Brain microvascular endothelial cell (primary cell): ENCODE measurements around the gene DHCR24.

ENCODE experiments used
- DNase-seq: peaks from one replicate; pipeline ENCODE4 v3.0.0-alpha.2; 2020
- H3K27ac ChIP-seq: fragments of 250-450 bp; sonication (Bioruptor Pico); 2 replicates; pipeline ENCODE4 v1.5.1; 2020; ENCODE audit warnings: mild to moderate bottlenecking, moderate library complexity
- H3K27me3 ChIP-seq: fragments of 250-450 bp; sonication (Bioruptor Pico); replicated peaks from 2 replicates; pipeline ENCODE4 v1.5.1; 2020; ENCODE audit warnings: mild to moderate bottlenecking
- H3K36me3 ChIP-seq: fragments of 250-450 bp; sonication (Bioruptor Pico); replicated peaks from 2 replicates; pipeline ENCODE4 v1.5.1; 2020; ENCODE audit warnings: mild to moderate bottlenecking
- H3K4me3 ChIP-seq: 2 replicates; pipeline ENCODE4 v1.5.1; 2011; ENCODE audit warnings: low read depth, mild to moderate bottlenecking, control low read depth, low read length, moderate library complexity
- in situ Hi-C: cut with HindIII; loops from 2 replicates; pipeline ENCODE4 v1.10.0; 2017; ENCODE audit warnings: low sequenced_read_pairs, low pct_ligation_motif_present
- TF ChIP-seq, protein P1 (sequence below): IDR thresholded peaks from 2 replicates; pipeline ENCODE4 v1.5.1; 2011; ENCODE audit warnings: low read depth, mild to moderate bottlenecking, moderate library complexity, low read length, control low read depth, inconsistent platforms; ENCODE audit errors: missing control alignments

DHCR24 gene

DNA sequence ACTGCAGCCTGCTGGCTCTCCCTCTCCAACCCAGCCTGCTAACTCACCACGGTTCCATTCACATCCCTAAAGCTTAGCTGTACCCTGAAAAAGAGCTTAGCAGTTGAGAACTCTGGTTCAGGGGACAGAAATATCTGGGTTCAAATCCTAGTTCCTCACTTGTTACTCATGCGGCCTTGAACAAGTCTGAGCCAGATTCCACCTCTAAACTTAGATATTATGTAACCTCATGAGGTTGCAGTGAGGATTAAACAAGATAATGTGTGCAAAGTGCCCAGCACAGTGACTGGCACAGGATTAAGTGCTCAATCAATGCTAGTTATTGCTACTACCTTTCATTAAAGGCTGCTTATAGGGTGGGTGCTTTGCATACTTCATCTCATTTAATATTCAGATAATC is 41.3 kb upstream of the DHCR24 start:
- Histone ChIP-seq H3K4me3 (no peak overlapping the region), H3K27ac (no peak overlapping the region), H3K36me3 (no peaks in the 10 kb centered on the region), H3K27me3 (no peaks in the 10 kb centered on the region)
- no peak for DNase-seq
- in situ Hi-C loops = no loop called here
- TF ChIP-seq, protein P1, sequence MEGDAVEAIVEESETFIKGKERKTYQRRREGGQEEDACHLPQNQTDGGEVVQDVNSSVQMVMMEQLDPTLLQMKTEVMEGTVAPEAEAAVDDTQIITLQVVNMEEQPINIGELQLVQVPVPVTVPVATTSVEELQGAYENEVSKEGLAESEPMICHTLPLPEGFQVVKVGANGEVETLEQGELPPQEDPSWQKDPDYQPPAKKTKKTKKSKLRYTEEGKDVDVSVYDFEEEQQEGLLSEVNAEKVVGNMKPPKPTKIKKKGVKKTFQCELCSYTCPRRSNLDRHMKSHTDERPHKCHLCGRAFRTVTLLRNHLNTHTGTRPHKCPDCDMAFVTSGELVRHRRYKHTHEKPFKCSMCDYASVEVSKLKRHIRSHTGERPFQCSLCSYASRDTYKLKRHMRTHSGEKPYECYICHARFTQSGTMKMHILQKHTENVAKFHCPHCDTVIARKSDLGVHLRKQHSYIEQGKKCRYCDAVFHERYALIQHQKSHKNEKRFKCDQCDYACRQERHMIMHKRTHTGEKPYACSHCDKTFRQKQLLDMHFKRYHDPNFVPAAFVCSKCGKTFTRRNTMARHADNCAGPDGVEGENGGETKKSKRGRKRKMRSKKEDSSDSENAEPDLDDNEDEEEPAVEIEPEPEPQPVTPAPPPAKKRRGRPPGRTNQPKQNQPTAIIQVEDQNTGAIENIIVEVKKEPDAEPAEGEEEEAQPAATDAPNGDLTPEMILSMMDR = no peak

DNA sequence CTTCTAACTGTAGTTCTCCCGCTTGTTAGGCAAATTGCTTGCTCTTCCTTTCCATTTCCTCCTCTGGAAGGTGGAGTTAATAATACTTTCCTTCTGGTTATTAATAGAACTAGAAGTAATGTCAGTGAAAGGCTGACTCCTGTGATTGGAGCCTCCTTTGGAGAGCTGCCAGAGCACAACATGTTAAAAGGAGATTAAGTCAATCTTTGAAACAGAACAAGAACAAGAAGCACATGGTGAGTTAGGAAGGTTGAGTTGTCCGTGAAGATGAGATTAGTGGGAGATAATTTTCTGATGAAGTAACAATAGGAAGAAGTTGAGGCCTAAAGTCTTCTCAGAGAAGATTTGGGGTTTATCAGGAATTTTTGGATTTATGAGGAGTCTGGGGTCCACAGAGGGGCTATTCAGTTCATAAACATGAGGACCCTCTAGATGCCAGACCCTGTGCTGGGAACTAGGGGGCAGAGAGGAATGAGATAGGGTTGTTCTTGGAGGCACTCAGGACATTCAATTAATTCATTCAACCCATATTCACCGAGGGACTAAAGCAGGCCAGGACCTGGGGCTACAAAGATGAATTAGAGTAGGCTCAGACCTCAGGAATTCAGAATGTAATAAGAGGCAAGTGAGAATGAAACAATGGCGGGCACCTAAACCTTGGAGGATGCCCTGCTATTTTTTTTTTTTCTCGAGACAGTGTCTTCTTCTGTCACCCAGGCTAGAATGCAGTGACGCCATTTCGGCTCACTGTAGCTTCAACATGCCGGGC is 40.7 kb upstream of the DHCR24 start:
- Histone ChIP-seq H3K4me3 (no peak overlapping the region), H3K27me3 (no peaks in the 10 kb centered on the region), H3K36me3 (no peaks in the 10 kb centered on the region), H3K27ac (no peak overlapping the region)
- in situ Hi-C loops = no loop called here
- DNase-seq = peak; percentile 68
- TF ChIP-seq, protein P1 = no peak

DNA sequence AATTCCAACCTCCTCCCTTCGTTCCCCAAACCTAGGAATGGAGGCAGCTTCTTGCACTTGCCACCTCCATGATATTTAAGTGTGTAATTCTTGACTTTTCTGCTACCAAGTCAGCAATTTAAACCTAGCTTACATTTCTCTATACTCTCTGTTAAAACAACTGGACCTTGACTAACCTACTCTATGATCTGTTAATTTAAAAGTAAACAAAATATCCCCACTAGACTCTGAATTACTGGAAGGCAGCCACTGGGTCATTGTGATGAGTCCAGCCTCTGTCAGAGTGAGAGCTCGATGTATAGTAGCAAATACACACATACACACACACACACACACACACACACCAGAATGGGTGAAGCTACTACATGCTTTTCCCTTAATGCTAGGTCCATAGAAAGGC is 40.0 kb upstream of the DHCR24 start:
- in situ Hi-C loops = no loop called here
- Histone ChIP-seq H3K27ac (no peak overlapping the region), H3K4me3 (no peak overlapping the region), H3K27me3 (no peaks in the 10 kb centered on the region), H3K36me3 (no peaks in the 10 kb centered on the region)
- TF ChIP-seq, protein P1 = no peak
- DNase-seq = no peak

DNA sequence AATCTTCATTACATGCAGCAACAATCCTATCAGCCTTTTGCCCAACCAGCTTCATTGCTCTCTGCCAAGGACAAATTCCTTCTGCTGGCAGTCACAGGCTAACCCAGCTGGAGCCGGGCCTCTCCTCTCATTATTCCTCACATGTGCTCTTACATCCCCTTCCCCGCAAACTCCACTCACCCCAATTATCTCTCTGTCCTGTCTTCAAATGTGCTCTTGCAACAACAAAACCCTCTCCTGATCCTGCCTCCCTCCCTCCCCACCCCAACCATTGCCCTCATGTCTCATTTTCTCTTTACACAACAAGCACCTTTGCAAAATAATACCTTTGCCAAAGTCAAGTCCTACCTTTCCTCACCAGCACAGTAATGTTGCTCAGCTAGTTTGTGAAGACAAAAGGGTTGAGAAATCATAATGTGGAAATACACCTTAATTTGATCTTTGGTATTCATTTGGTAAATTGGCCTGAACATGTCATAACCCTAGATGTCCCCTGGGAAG is 36.0 kb upstream of the DHCR24 start:
- Histone ChIP-seq H3K36me3 (no peaks in the 10 kb centered on the region), H3K27me3 (no peaks in the 10 kb centered on the region), H3K27ac (no peak overlapping the region), H3K4me3 (no peak overlapping the region)
- in situ Hi-C loops = no loop called here
- DNase-seq = no peak
- TF ChIP-seq, protein P1 = no peak

DNA sequence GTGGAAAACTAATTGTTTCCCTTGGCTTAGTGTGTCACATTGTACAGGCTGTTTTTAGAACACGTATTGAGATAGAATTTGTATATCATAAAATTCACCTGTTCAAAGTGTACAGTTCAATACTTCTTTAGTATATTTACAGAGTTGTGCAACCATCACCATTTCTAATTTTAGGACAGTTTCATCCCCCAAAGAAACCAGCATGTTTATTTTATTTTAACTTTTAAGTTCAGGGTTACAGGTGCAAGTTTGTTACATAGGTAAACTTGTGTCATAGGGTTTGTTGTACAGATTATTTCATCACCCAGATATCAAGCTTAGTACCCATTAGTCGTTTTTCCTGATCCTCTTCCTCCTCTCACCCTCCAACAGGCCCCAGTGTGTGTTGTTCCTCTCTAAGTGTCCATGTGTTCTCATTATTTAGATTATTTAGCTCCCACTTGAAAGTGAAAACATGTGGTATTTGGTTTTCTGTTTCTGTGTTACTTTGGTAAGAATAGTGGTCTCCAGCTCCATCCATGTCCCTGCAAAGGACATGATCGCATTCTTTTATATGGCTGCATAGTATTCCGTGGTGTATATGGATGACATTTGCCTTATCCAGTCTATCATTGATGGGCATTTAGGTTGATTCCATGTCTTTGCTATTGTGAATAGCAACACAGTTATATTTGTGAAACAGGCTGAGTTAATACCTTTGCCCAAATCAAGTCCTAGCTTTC is 35.2 kb upstream of the DHCR24 start:
- Histone ChIP-seq H3K4me3 (no peak overlapping the region), H3K27me3 (no peaks in the 10 kb centered on the region), H3K27ac (no peak overlapping the region), H3K36me3 (no peaks in the 10 kb centered on the region)
- in situ Hi-C loops = no loop called here
- DNase-seq = no peak
- TF ChIP-seq, protein P1 = no peak
